Smooth muscle cell (in vitro differentiated cells): Measurements from ENCODE around the gene RABEP2. TPM values are rescaled to one million over a fixed set of nuclear protein-coding genes. Genes with fewer than 3 reads are reported as not detected.

ENCODE experiments used
- DNase-seq: peaks from one replicate; lab custom pipeline; 2025; ENCODE audit not compliant: unreplicated experiment; lab: John Stamatoyannopoulos, UW
- H2AFZ ChIP-seq: fragments of 200-600 bp; sonication (generic); 2 replicates; pipeline ENCODE4 v1.6.0; 2016; ENCODE audit warnings: antibody characterized with exemption, low read depth, mild to moderate bottlenecking
- H3F3A ChIP-seq: fragments of 200-600 bp; sonication (generic); 2 replicates; pipeline ENCODE4 v1.6.0; 2017; ENCODE audit warnings: antibody characterized with exemption, low read depth
- H3K27ac ChIP-seq: fragments of 200-600 bp; sonication (generic); 2 replicates; pipeline ENCODE4 v1.5.1; 2016; ENCODE audit warnings: low read depth, mild to moderate bottlenecking
- H3K27me3 ChIP-seq: fragments of 200-600 bp; sonication (generic); 2 replicates; pipeline ENCODE4 v1.6.1; 2016; ENCODE audit warnings: low read depth, mild to moderate bottlenecking
- H3K36me3 ChIP-seq: fragments of 200-600 bp; sonication (generic); 2 replicates; pipeline ENCODE4 v1.5.1; 2016; ENCODE audit warnings: low read depth
- H3K4me1 ChIP-seq: fragments of 200-600 bp; sonication (generic); 2 replicates; pipeline ENCODE4 v1.5.1; 2016; ENCODE audit warnings: low read depth
- H3K4me2 ChIP-seq: fragments of 200-600 bp; sonication (generic); 2 replicates; pipeline ENCODE4 v1.6.0; 2016; ENCODE audit warnings: mild to moderate bottlenecking
- H3K4me3 ChIP-seq: fragments of 200-600 bp; sonication (generic); 2 replicates; pipeline ENCODE4 v1.5.1; 2016; ENCODE audit warnings: mild to moderate bottlenecking
- H3K79me2 ChIP-seq: fragments of 200-600 bp; sonication (generic); 2 replicates; pipeline ENCODE4 v1.6.0; 2016; ENCODE audit warnings: low read depth, mild to moderate bottlenecking
- H3K9ac ChIP-seq: fragments of 200-600 bp; sonication (generic); 2 replicates; pipeline ENCODE4 v1.6.0; 2016; ENCODE audit warnings: low read depth
- H3K9me3 ChIP-seq: fragments of 200-600 bp; sonication (generic); replicated peaks from 2 replicates; pipeline ENCODE4 v1.5.1; 2016; ENCODE audit warnings: low read depth
- H4K20me1 ChIP-seq: fragments of 200-600 bp; sonication (generic); 2 replicates; pipeline ENCODE4 v1.6.0; 2016; ENCODE audit warnings: low read depth
- WGBS: methylation state at CpG from one replicate; pipeline ENCODE4 v1.1.7; 2016; ENCODE audit warnings: low lambda C conversion rate; 5-methylcytosine and 5-hydroxymethylcytosine counted together
- polyA plus RNA-seq: library from polyadenylated mRNA; unstranded; fragments of >200 nt; fragmentation: Nextera tagmentation; extraction: Ambion mirVana; gene quantifications from 2 replicates; pipeline ENCODE4 v1.2.1, GENCODE V29; 2016
- total RNA-seq: library from RNA; depleted of rRNA; stranded (reverse); fragments of >200 nt; gene quantifications from 2 replicates; pipeline ENCODE4 v1.2.3, GENCODE V29; 2014
- TF ChIP-seq, protein P1 (sequence below): fragments of 200-600 bp; sonication (generic); IDR thresholded peaks from 2 replicates; pipeline ENCODE4 v1.5.1; 2017; ENCODE audit warnings: borderline replicate concordance, mild to moderate bottlenecking, antibody characterized with exemption; ENCODE audit not compliant: insufficient read depth, poor library complexity, severe bottlenecking

Gene RABEP2
- total and polyA plus RNA-seq, 2 experiments from 2014 or later, result 14.7 to 16.6 TPM

DNA sequence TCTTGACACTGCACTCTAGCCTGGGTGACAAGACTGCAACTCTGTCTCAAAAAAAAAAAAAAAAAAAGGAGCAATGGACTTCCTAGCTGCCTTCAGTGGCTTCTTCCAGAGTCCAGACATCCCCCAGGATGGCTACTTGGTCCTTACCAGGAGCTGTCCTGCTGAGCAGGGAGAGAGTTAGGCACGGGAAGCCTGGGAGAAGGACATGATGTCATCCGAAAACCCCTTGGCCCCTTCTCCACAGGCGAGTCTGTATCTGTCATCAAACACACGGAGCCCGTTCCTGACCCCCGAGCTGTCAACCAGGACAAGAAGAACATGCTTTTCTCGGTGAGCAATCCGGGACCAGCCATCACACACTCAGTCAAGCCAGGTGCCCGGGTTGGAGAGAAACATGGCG lies 38.1 kb downstream of the RABEP2 start:
- 86% methylated on average over 10 of the region's 10 CpGs for WGBS
- H3K9me3 ChIP-seq, result no peaks in the 10 kb centered on the region
- no peaks in the 10 kb centered on the region for H3K4me1 ChIP-seq

DNA sequence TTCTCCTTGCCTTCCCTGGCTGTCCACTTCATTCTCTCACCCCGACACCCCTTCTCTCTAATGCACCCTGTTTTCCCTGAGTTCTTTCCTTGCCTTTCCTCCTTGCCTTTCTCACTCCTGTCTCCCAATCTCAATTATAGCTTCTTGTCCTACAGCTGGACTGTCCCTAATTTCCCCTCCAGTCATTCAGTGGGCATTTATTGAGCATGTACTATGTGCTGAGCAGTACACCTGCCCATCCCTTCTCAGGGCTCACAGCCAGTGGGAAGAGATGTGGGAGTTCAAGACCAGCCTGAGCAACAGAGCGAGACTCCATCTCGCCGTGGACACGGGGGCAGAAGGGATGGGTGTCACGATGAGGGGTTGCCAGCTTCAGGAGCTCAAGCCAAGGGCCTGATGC lies 41.0 kb downstream of the RABEP2 start:
- no peak overlapping the region for H3K27ac ChIP-seq
- no peak overlapping the region for H3K9ac ChIP-seq
- H3F3A ChIP-seq, result no peaks in the 10 kb centered on the region
- no peaks in the 10 kb centered on the region for H3K79me2 ChIP-seq
- H3K9me3 ChIP-seq, result no peaks in the 10 kb centered on the region
- no peaks in the 10 kb centered on the region for H4K20me1 ChIP-seq
- H3K4me3 ChIP-seq, result no peak overlapping the region
- H3K4me2 ChIP-seq, result no peak overlapping the region
- WGBS, result 94% methylated on average over 6 of the region's 6 CpGs
- H3K27me3 ChIP-seq, result no peaks in the 10 kb centered on the region
- TF ChIP-seq, protein P1, sequence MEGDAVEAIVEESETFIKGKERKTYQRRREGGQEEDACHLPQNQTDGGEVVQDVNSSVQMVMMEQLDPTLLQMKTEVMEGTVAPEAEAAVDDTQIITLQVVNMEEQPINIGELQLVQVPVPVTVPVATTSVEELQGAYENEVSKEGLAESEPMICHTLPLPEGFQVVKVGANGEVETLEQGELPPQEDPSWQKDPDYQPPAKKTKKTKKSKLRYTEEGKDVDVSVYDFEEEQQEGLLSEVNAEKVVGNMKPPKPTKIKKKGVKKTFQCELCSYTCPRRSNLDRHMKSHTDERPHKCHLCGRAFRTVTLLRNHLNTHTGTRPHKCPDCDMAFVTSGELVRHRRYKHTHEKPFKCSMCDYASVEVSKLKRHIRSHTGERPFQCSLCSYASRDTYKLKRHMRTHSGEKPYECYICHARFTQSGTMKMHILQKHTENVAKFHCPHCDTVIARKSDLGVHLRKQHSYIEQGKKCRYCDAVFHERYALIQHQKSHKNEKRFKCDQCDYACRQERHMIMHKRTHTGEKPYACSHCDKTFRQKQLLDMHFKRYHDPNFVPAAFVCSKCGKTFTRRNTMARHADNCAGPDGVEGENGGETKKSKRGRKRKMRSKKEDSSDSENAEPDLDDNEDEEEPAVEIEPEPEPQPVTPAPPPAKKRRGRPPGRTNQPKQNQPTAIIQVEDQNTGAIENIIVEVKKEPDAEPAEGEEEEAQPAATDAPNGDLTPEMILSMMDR, result no peak
- H2AFZ ChIP-seq, result no peak overlapping the region
- no peak for DNase-seq
- peaks cover 10% of the 10 kb centered on the region for H3K4me1 ChIP-seq
- no peaks in the 10 kb centered on the region for H3K36me3 ChIP-seq

More for the DNA sequence above, 38.1 kb downstream of the RABEP2 start:
- TF ChIP-seq, protein P1, result no peak
- Histone ChIP-seq H3K36me3 (no peaks in the 10 kb centered on the region), H4K20me1 (no peaks in the 10 kb centered on the region), H3K27ac (no peak overlapping the region), H3K9ac (no peak overlapping the region), H3F3A (no peaks in the 10 kb centered on the region), H3K79me2 (no peaks in the 10 kb centered on the region), H2AFZ (no peak overlapping the region), H3K27me3 (no peaks in the 10 kb centered on the region), H3K4me3 (no peak overlapping the region), H3K4me2 (no peak overlapping the region)
- DNase-seq, result no peak

DNA sequence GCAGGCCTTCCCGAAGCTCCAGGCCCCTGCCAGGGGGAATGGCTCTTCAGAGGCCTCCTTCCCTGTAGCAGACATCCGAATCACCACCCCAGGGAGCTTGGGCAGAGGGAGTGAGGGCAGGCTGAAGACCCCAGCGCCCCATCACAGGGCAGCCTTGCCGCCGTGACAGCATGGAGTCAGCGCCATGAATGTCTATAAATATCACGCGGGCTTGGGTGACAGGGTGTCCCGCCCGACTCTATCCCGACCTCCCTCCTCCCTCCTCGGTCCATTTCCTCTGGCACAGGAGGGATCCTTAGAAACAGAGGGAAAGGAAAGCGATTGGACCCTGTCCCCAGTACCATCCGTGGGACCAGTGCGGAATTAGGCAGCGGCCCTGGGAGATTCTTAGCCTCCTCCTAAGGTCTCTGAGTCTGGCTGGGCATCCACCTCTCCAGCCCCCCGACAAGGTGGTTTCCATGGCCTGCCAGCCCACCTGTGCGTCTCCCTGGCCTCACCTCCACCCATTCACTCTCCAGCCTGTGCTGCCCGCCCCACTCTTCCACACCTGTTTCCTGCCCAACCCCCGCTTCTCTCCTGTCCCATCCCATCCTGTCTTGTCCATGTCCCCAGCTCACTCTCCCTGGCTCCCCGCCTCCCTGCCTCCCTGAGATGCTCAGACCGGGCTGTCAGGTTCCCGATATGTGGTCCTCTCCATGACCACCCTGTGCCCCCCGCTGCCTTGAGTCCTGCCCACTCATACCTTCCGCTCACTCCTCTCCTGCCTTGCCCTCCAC lies 41.6 kb downstream of the RABEP2 start:
- Histone ChIP-seq H3K4me3 (no peak overlapping the region), H3F3A (no peaks in the 10 kb centered on the region), H3K9me3 (no peaks in the 10 kb centered on the region), H3K27ac (no peak overlapping the region), H3K9ac (no peak overlapping the region), H3K4me1 (peaks cover 10% of the 10 kb centered on the region), H3K36me3 (no peaks in the 10 kb centered on the region), H2AFZ (no peak overlapping the region), H4K20me1 (no peaks in the 10 kb centered on the region), H3K4me2 (no peak overlapping the region), H3K27me3 (no peaks in the 10 kb centered on the region), H3K79me2 (no peaks in the 10 kb centered on the region)
- TF ChIP-seq, protein P1, result no peak
- WGBS, result 78% methylated on average over 22 of the region's 25 CpGs
- DNase-seq, result no peak
